Transverse colon (tissue), 4 donors: ENCODE measurements around the gene PDE6G. TPM values are rescaled to one million over a fixed set of nuclear protein-coding genes. Genes with fewer than 3 reads are reported as not detected.

Experiments
- DNase-seq: peaks from one replicate; pipeline ENCODE4 v3.0.0-alpha.2; 2019
- H3K27ac ChIP-seq, 4 donors: fragments of 200-600 bp; sonication (generic); 2 replicates each; pipeline ENCODE4 v1.5.1; 2016 to 2018; ENCODE audit warnings: inconsistent platforms in 4 of 4
- H3K27me3 ChIP-seq: fragments of 200-600 bp; sonication (generic); 2 replicates; pipeline ENCODE4 v1.5.1; 2017; ENCODE audit warnings: inconsistent platforms
- H3K36me3 ChIP-seq, 4 donors: fragments of 200-600 bp; sonication (generic); 2 replicates each; pipeline ENCODE4 v1.5.1; 2017 to 2019; ENCODE audit warnings: inconsistent platforms in 4 of 4
- H3K4me1 ChIP-seq, 4 donors: fragments of 200-600 bp; sonication (generic); 2 replicates each; pipeline ENCODE4 v1.5.1; 2017 to 2020; ENCODE audit warnings: inconsistent platforms in 4 of 4
- H3K4me3 ChIP-seq, 4 donors: fragments of 200-600 bp; sonication (generic); 1 replicate in 1 of 4; 2 replicates in 3 of 4; pipeline versions ENCODE4 v1.5.1 to v1.6.1; 2017 to 2019; ENCODE audit warnings: inconsistent platforms in 4 of 4
- H3K9me3 ChIP-seq, 2 donors: fragments of 200-600 bp; sonication (generic); 2 replicates each; pipeline ENCODE4 v1.5.1; 2017 to 2019; ENCODE audit warnings: inconsistent platforms in 2 of 2
- CTCF ChIP-seq, 5 experiments: fragments of 200-600 bp in 3 of 5; fragments of 450-650 bp in 2 of 5; sonication (generic) in 3 of 5; IDR thresholded peaks; 1 replicate in 2 of 5; 2 replicates in 3 of 5; pipeline ENCODE4 v1.5.1; 2016 to 2017; ENCODE audit warnings: antibody characterized with exemption in 5 of 5, inconsistent platforms in 3 of 5, mild to moderate bottlenecking in 2 of 5, moderate library complexity in 1 of 5
- EP300 ChIP-seq: sonication (generic); formaldehyde crosslinking; IDR thresholded peaks from one replicate; pipeline ENCODE4 v1.6.1; 2017; ENCODE audit warnings: antibody characterized with exemption, low read depth
- POLR2A ChIP-seq: fragments of 450-650 bp; IDR thresholded peaks from one replicate; pipeline ENCODE4 v1.6.1; 2016; ENCODE audit warnings: antibody characterized with exemption, mild to moderate bottlenecking, moderate library complexity
- POLR2AphosphoS5 ChIP-seq, 3 donors: sonication (generic); formaldehyde crosslinking; IDR thresholded peaks; one replicate each; pipeline ENCODE4 v1.6.1; 2016; ENCODE audit warnings: antibody characterized with exemption in 3 of 3
- WGBS, 2 donors: methylation state at CpG; one replicate each; pipeline ENCODE4 v1.1.5; 2018; ENCODE audit warnings: low coverage in 1 of 2; 5-methylcytosine and 5-hydroxymethylcytosine counted together
- in situ Hi-C, 4 donors: fragments of 200-750 bp; cut with MboI; loops; one replicate each; pipeline versions ENCODE4 v1.15.0 to v1.15.1; 2017; ENCODE audit warnings: low sequenced_read_pairs in 3 of 4, low pct_ligation_motif_present in 1 of 4, low pct_unique_long_range_greater_than_20kb in 1 of 4
- intact Hi-C: fragments of 100-400 bp; cut with DNase I; formaldehyde crosslinking; loops from one replicate; pipeline ENCODE4 v1.15.1; 2023; ENCODE audit warnings: low total_unique reads
- total RNA-seq, 4 donors: library from RNA; depleted of rRNA; stranded (reverse); fragments of >200 nt; gene quantifications; one replicate each; pipeline ENCODE4 v1.1.0, GENCODE V29; 2016

Gene PDE6G
- total RNA-seq, 4 donors from 2014 or later = not detected

GRCh38 chr17:81651692-81652091, 4.7 kb downstream of the PDE6G start:
- DNase-seq = no peak
- Histone ChIP-seq H3K27me3 (peaks cover 55% of the 10 kb centered on the region), H3K27ac (no peak overlapping the region), H3K4me1 (no peaks in the 10 kb centered on the region), H3K4me3 (no peak overlapping the region), H3K36me3 (no peaks in the 10 kb centered on the region), H3K9me3 (peaks cover 0 to 4% of the 10 kb centered on the region in 2 donors)
- in situ Hi-C loops = no loop called here
- intact Hi-C loops = no loop called here
- TF ChIP-seq POLR2A = no peak
- TF ChIP-seq POLR2AphosphoS5 (IDR thresholded peaks at IDR 0.05) = no peak
- TF ChIP-seq EP300 = no peak
- TF ChIP-seq CTCF (IDR thresholded peaks at IDR 0.05) = no peak
- WGBS, 2 donors = 69% methylated on average over 10 of the region's 10 CpGs; no CpG with 5 or more reads in 1 of the 2 donors

- peaks cover 55% of the 10 kb centered on the region for H3K27me3 ChIP-seq
- no peaks in the 10 kb centered on the region for H3K4me1 ChIP-seq
- WGBS, 2 donors = 75 to 78% methylated on average over 4 to 7 of the region's 9 CpGs
- no peak overlapping the region for H3K4me3 ChIP-seq
- no peak for TF ChIP-seq CTCF (IDR thresholded peaks at IDR 0.05)
- TF ChIP-seq POLR2AphosphoS5 (IDR thresholded peaks at IDR 0.05) = no peak
- no peak for TF ChIP-seq POLR2A
- no peak for TF ChIP-seq EP300
- no peak overlapping the region for H3K27ac ChIP-seq
- intact Hi-C loops (no loop called here), in situ Hi-C loops (no loop called here)
- peaks cover 0 to 4% of the 10 kb centered on the region in 2 donors for H3K9me3 ChIP-seq
- no peaks in the 10 kb centered on the region for H3K36me3 ChIP-seq
- DNase-seq = no peak
These were observed 5.4 kb downstream of the PDE6G start for GRCh38 chr17:81650951-81651350.

GRCh38 chr17:81648707-81649085, 7.6 kb downstream of the PDE6G start:
- TF ChIP-seq POLR2AphosphoS5 (IDR thresholded peaks at IDR 0.05) = no peak
- TF ChIP-seq POLR2A = no peak
- TF ChIP-seq CTCF (IDR thresholded peaks at IDR 0.05) = no peak
- intact Hi-C loops (no loop called here), in situ Hi-C loops (no loop called here)
- no peaks in the 10 kb centered on the region for H3K4me1 ChIP-seq
- peaks cover 0 to 4% of the 10 kb centered on the region in 2 donors for H3K9me3 ChIP-seq
- no peak overlapping the region for H3K4me3 ChIP-seq
- H3K27me3 ChIP-seq = peaks cover 50% of the 10 kb centered on the region
- WGBS, 2 donors = 92% methylated on average over 11 of the region's 14 CpGs; no CpG with 5 or more reads in 1 of the 2 donors
- H3K36me3 ChIP-seq = no peaks in the 10 kb centered on the region
- no peak overlapping the region for H3K27ac ChIP-seq
- DNase-seq = no peak

- no peak overlapping the region for H3K27ac ChIP-seq
- DNase-seq = no peak
- no peaks in the 10 kb centered on the region for H3K4me1 ChIP-seq
- no peak overlapping the region for H3K4me3 ChIP-seq
- no peaks in the 10 kb centered on the region for H3K36me3 ChIP-seq
- peaks cover 0 to 4% of the 10 kb centered on the region in 2 donors for H3K9me3 ChIP-seq
- peaks cover 44% of the 10 kb centered on the region for H3K27me3 ChIP-seq
- TF ChIP-seq POLR2AphosphoS5 (IDR thresholded peaks at IDR 0.05) (no peak), CTCF (IDR thresholded peaks at IDR 0.05) (no peak), EP300 (no peak), POLR2A (no peak)
- WGBS, 2 donors = 50% methylated on average over 50 of the region's 78 CpGs; no CpG with 5 or more reads in 1 of the 2 donors
- intact Hi-C loops = no loop called here
- in situ Hi-C loops = no loop called here
These were observed 8.2 kb downstream of the PDE6G start for GRCh38 chr17:81648013-81648706.
